Fibroblast of lung (primary cell): ENCODE data around the gene ITIH4. TPM values are rescaled to one million over a fixed set of nuclear protein-coding genes. Genes with fewer than 3 reads are reported as not detected.
A peak's percentile ranks its signal among the peaks of the same experiment; 100 is the strongest.

Experiments used
- DNase-seq, 2 donors: peaks; one replicate each; pipeline versions ENCODE4 v3.0.0 to v3.0.0-alpha.2; 2010; ENCODE audit warnings: low read depth in 2 of 2
- H2AFZ ChIP-seq: 2 replicates; pipeline ENCODE4 v1.5.1; 2012; ENCODE audit warnings: low read length, control low read depth, inconsistent platforms
- H3K27ac ChIP-seq: 2 replicates; pipeline ENCODE4 v1.5.1; 2011; ENCODE audit warnings: low read length, control low read depth; ENCODE audit not compliant: insufficient read depth
- H3K27me3 ChIP-seq: 2 replicates; pipeline ENCODE4 v1.5.1; 2011; ENCODE audit warnings: mild to moderate bottlenecking, low read length; ENCODE audit not compliant: control insufficient read depth, insufficient read depth
- H3K36me3 ChIP-seq: 2 replicates; pipeline ENCODE4 v1.5.1; 2011; ENCODE audit warnings: low read length; ENCODE audit not compliant: control insufficient read depth, insufficient read depth
- H3K4me1 ChIP-seq: 2 replicates; pipeline ENCODE4 v1.5.1; 2011; ENCODE audit warnings: low read length; ENCODE audit not compliant: control insufficient read depth, insufficient read depth; ENCODE audit errors: extremely low read depth
- H3K4me2 ChIP-seq: 2 replicates; pipeline ENCODE4 v1.5.1; 2011; ENCODE audit warnings: low read length, control low read depth; ENCODE audit not compliant: insufficient read depth; ENCODE audit errors: extremely low read depth
- H3K4me3 ChIP-seq, 4 experiments: fragments of 200-600 bp in 1 of 4; sonication (generic) in 1 of 4; replicated peaks in 1 of 4; 2 replicates each; pipeline ENCODE4 v1.5.1; 2011 to 2016; ENCODE audit warnings: low read length in 4 of 4, low read depth in 3 of 4, mild to moderate bottlenecking in 3 of 4, control low read depth in 2 of 4, inconsistent platforms in 1 of 4, mixed read lengths in 1 of 4; ENCODE audit not compliant: insufficient read depth in 1 of 4; ENCODE audit errors: control extremely low read depth in 1 of 4
- H3K79me2 ChIP-seq: 2 replicates; pipeline ENCODE4 v1.5.1; 2012; ENCODE audit warnings: mild to moderate bottlenecking, low read length, inconsistent platforms; ENCODE audit not compliant: control insufficient read depth, insufficient read depth
- H3K9ac ChIP-seq: 2 replicates; pipeline ENCODE4 v1.5.1; 2011; ENCODE audit warnings: mild to moderate bottlenecking, low read length, control low read depth; ENCODE audit not compliant: insufficient read depth
- H3K9me3 ChIP-seq: 2 replicates; pipeline ENCODE4 v1.5.1; 2012; ENCODE audit warnings: low read depth, low read length; ENCODE audit not compliant: control insufficient read depth, insufficient read depth
- H4K20me1 ChIP-seq: 2 replicates; pipeline ENCODE4 v1.5.1; 2011; ENCODE audit warnings: low read length; ENCODE audit not compliant: control insufficient read depth, insufficient read depth; ENCODE audit errors: extremely low read depth
- EZH2 ChIP-seq: IDR thresholded peaks from 2 replicates; pipeline ENCODE4 v1.5.1; 2012; ENCODE audit warnings: low read length, control low read depth, mild to moderate bottlenecking; ENCODE audit errors: missing control alignments
- polyA plus RNA-seq, 2 donors: library from polyadenylated mRNA; depleted of rRNA in 1 of 2; stranded (reverse) in 1 of 2; unstranded in 1 of 2; fragments of >200 nt; gene quantifications; 2 replicates each; pipeline ENCODE4 v1.2.1, GENCODE V29; 2011 to 2012; ENCODE audit warnings: missing spikeins in 1 of 2
- total RNA-seq: library from RNA; depleted of rRNA; stranded (reverse); fragments of >200 nt; gene quantifications from 2 replicates; pipeline ENCODE4 v1.2.1, GENCODE V29; 2014
- TF ChIP-seq, protein P1 (sequence below), 2 donors: IDR thresholded peaks in 1 of 2; conservative IDR thresholded peaks in 1 of 2; 1 replicate in 1 of 2; 2 replicates in 1 of 2; pipeline ENCODE4 v1.5.1; 2011 to 2012; ENCODE audit warnings: low read length in 2 of 2, control low read depth in 1 of 2, inconsistent platforms in 1 of 2, low read depth in 1 of 2, mild to moderate bottlenecking in 1 of 2

Gene ITIH4
- total and polyA plus RNA-seq, 2 donors (not counting 1 experiment from before 2014, with no cell fraction given) = 1.1 to 2.6 TPM

DNA sequence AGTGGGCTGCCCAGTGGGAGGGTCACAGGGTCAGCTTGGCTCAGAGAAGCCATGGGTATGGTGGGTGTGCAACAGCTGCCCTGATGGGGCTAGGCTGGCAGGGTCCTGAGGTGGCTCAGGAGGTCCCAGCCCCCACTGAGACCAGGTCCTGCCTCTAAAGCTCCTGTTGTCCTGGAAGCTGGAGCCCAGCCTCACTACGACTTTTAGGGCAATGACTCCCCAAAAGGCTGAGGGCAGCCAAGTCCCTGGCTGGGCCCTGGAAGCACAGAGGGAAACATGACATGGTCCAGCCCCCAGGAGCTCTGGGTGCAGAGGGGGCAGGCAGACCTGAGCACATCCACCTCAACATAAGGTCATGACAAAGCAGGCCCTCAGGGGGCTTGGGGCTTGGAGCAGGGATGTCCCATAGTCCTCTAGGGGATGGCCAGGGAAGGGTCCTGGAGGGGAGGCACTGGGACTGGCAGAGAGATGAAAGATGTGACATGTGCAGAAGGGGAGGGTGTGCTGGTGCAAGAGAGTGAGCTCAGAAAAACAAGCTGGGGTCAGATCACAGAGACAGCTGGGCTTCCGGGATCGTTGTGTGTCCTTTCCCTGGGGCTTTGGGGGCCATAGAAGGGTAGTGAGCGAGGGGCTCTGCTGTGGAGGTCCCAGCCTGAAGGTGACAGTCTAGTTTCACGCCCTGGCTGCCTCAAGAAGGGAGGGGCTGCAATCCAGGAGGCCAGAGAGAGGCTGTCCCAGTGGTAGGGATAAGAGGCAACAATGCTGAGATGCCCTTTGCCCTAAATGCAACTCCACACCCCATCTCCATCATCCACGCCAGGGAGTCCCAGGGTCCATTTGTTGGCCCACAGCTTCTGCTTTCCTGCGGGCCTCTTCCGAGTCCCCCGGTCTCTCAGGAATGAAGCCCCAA is 36.5 kb downstream of the ITIH4 start:
- Histone ChIP-seq H3K27ac (no peak overlapping the region), H3K4me3 (no peak overlapping the region), H3K4me1 (no peaks in the 10 kb centered on the region), H4K20me1 (no peaks in the 10 kb centered on the region), H3K9me3 (no peaks in the 10 kb centered on the region), H3K9ac (no peak overlapping the region), H3K79me2 (no peaks in the 10 kb centered on the region), H3K27me3 (peaks cover 8% of the 10 kb centered on the region), H3K4me2 (no peak overlapping the region), H2AFZ (no peak overlapping the region), H3K36me3 (no peaks in the 10 kb centered on the region)
- TF ChIP-seq, protein P1, sequence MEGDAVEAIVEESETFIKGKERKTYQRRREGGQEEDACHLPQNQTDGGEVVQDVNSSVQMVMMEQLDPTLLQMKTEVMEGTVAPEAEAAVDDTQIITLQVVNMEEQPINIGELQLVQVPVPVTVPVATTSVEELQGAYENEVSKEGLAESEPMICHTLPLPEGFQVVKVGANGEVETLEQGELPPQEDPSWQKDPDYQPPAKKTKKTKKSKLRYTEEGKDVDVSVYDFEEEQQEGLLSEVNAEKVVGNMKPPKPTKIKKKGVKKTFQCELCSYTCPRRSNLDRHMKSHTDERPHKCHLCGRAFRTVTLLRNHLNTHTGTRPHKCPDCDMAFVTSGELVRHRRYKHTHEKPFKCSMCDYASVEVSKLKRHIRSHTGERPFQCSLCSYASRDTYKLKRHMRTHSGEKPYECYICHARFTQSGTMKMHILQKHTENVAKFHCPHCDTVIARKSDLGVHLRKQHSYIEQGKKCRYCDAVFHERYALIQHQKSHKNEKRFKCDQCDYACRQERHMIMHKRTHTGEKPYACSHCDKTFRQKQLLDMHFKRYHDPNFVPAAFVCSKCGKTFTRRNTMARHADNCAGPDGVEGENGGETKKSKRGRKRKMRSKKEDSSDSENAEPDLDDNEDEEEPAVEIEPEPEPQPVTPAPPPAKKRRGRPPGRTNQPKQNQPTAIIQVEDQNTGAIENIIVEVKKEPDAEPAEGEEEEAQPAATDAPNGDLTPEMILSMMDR (conservative IDR thresholded peaks at IDR 0.05 in 1 of 2, IDR thresholded peaks at IDR 0.05 in 1 of 2; ENCODE audit: low read depth in 1 of 2, low read length in 2 of 2) = no peak
- TF ChIP-seq EZH2 = no peak
- no peak for DNase-seq

DNA sequence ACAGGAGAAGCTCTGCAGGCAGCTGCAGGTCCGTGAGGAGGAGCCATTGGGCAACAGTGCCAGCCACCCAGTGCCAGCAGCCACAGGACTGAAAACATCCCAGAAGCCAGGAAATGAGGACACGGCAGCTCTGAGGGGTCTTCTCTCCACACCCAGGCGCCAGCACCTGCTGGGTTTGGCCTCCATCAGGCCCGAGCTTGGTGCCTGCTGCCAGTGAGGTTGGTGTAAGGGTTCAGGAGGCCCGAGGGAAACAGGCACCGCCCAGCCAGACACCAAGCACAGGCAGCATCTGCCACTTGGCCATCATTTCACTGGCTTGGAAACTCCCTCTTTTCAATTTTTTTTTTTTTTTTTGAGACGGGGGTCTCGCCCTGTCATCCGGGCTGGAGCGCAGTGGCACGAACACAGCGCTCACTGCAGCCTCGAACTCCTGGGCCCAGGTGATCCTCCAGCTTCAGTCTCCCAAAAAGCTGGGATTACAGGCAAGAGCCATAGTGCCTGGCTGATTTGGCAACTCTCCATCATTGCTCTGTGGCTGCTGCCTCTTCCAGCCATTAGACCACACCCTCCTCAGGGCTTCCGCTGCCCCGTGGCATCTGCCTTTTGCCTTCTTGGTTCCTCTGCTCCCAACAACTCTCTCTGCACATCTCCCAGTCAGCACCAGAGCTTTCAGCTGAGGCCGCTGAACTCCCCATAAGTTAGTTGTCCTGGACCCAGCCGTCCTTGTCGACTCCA is 37.3 kb downstream of the ITIH4 start:
- peaks cover 8% of the 10 kb centered on the region for H3K27me3 ChIP-seq
- H3K4me1 ChIP-seq = no peaks in the 10 kb centered on the region
- H3K9ac ChIP-seq = no peak overlapping the region
- H3K9me3 ChIP-seq = no peaks in the 10 kb centered on the region
- H3K27ac ChIP-seq = no peak overlapping the region
- H3K79me2 ChIP-seq = no peaks in the 10 kb centered on the region
- no peak overlapping the region for H3K4me3 ChIP-seq
- no peak overlapping the region for H2AFZ ChIP-seq
- TF ChIP-seq, protein P1 (conservative IDR thresholded peaks at IDR 0.05 in 1 of 2, IDR thresholded peaks at IDR 0.05 in 1 of 2; ENCODE audit: low read depth in 1 of 2, low read length in 2 of 2) = no peak
- DNase-seq = peak; percentile 7 to 11
- no peaks in the 10 kb centered on the region for H3K36me3 ChIP-seq
- H4K20me1 ChIP-seq = no peaks in the 10 kb centered on the region
- no peak overlapping the region for H3K4me2 ChIP-seq

DNA sequence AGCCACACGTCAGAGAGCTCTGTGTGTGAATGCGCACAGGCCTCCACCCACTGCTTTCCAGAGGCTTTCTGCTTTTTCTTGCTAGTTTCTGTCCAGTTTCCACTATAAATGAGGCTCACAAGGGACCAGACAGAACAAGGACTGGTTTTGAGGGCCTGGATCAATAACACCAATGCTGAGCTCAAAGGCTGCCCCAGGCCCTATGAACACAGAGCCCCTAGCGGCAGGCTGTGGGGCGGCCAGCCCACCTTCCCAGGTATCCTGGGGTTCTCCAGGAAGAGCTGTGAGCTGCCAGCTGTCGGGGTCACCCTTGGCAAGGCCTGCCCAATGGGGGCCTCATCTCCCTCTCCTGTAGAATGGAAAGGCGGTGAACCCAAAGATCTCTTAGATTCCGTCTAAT is 38.1 kb downstream of the ITIH4 start:
- H2AFZ ChIP-seq = no peak overlapping the region
- no peak for DNase-seq
- H4K20me1 ChIP-seq = no peaks in the 10 kb centered on the region
- H3K4me1 ChIP-seq = no peaks in the 10 kb centered on the region
- H3K9me3 ChIP-seq = no peaks in the 10 kb centered on the region
- H3K4me3 ChIP-seq = no peak overlapping the region
- H3K36me3 ChIP-seq = no peaks in the 10 kb centered on the region
- H3K27me3 ChIP-seq = peaks cover 8% of the 10 kb centered on the region
- H3K4me2 ChIP-seq = no peak overlapping the region
- H3K27ac ChIP-seq = no peak overlapping the region
- no peak for TF ChIP-seq EZH2
- TF ChIP-seq, protein P1 (conservative IDR thresholded peaks at IDR 0.05 in 1 of 2, IDR thresholded peaks at IDR 0.05 in 1 of 2; ENCODE audit: low read depth in 1 of 2, low read length in 2 of 2) = peak in 1 of 2 donors; percentile 6
- H3K79me2 ChIP-seq = no peaks in the 10 kb centered on the region
- H3K9ac ChIP-seq = no peak overlapping the region
